Measurements from ENCODE around the gene UBE2D1.

GRCh38 chr10:58331646-58332045 is 3.2 kb upstream of the UBE2D1 start:
- TF ChIP-seq CTCF (IDR thresholded peaks at IDR 0.05) (no peak), POLR2A (IDR thresholded peaks at IDR 0.05) (no peak), POLR2AphosphoS5 (IDR thresholded peaks at IDR 0.05) (no peak), EP300 (IDR thresholded peaks at IDR 0.05) (no peak)

All from sigmoid colon (tissue), 4 donors.